Mucosa of stomach (tissue), 1 donor: ENCODE data around the gene SLC6A6.
"Not testable (repeated sequence)": the region's sequence is repeated elsewhere in the genome, so short reads cannot be mapped to it uniquely, and the experiment has no call there.

ENCODE experiments used
- H3K27me3 ChIP-seq: one replicate; pipeline ENCODE4 v1.7.0; 2013; ENCODE audit warnings: mild to moderate bottlenecking, low read length; ENCODE audit not compliant: control insufficient read depth, insufficient read depth
- H3K36me3 ChIP-seq: one replicate; pipeline ENCODE4 v1.7.0; 2013; ENCODE audit warnings: low read length; ENCODE audit not compliant: control insufficient read depth, insufficient read depth
- H3K4me1 ChIP-seq: one replicate; pipeline ENCODE4 v1.7.0; 2013; ENCODE audit warnings: mild to moderate bottlenecking, low read length; ENCODE audit not compliant: control insufficient read depth, insufficient read depth
- H3K4me3 ChIP-seq: one replicate; pipeline ENCODE4 v1.7.0; 2013; ENCODE audit warnings: low read length
- H3K9ac ChIP-seq: one replicate; pipeline ENCODE4 v1.7.0; 2013; ENCODE audit warnings: mild to moderate bottlenecking, low read length, moderate library complexity
- H3K9me3 ChIP-seq: one replicate; pipeline ENCODE4 v1.7.0; 2013; ENCODE audit warnings: mild to moderate bottlenecking, low read length, moderate library complexity; ENCODE audit not compliant: control insufficient read depth
- donor health status: Pancreatic carcinoma.

Gene SLC6A6

GRCh38 chr3:14405360-14406238, 3.2 kb downstream of the SLC6A6 start:
- H3K36me3 ChIP-seq: no peaks in the 10 kb centered on the region
- H3K4me1 ChIP-seq: peaks cover 42% of the 10 kb centered on the region
- no peak overlapping the region for H3K4me3 ChIP-seq
- H3K27me3 ChIP-seq: no peaks in the 10 kb centered on the region
- peak overlapping the region; percentile 77 for H3K9ac ChIP-seq
- no peaks in the 10 kb centered on the region for H3K9me3 ChIP-seq

- Histone ChIP-seq H3K27me3 (no peaks in the 10 kb centered on the region), H3K9me3 (no peaks in the 10 kb centered on the region), H3K4me1 (peaks cover 49% of the 10 kb centered on the region), H3K4me3 (no peak overlapping the region), H3K36me3 (no peaks in the 10 kb centered on the region), H3K9ac (no peak overlapping the region)
Observed at GRCh38 chr3:14406336-14406735, 3.9 kb downstream of the SLC6A6 start.

GRCh38 chr3:14406766-14407165, 4.4 kb downstream of the SLC6A6 start:
- Histone ChIP-seq H3K4me1 (peaks cover 48% of the 10 kb centered on the region), H3K36me3 (no peaks in the 10 kb centered on the region), H3K4me3 (no peak overlapping the region), H3K27me3 (no peaks in the 10 kb centered on the region), H3K9me3 (no peaks in the 10 kb centered on the region), H3K9ac (no peak overlapping the region)

- H3K4me3 ChIP-seq: no peak overlapping the region
- no peak overlapping the region for H3K9ac ChIP-seq
- peaks cover 44% of the 10 kb centered on the region for H3K4me1 ChIP-seq
Observed at GRCh38 chr3:14407203-14407602, 4.8 kb downstream of the SLC6A6 start.

GRCh38 chr3:14409779-14410063, 7.3 kb downstream of the SLC6A6 start:
- not testable (repeated sequence) for H3K4me3 ChIP-seq, H3K27me3 ChIP-seq, H3K9ac ChIP-seq, H3K36me3 ChIP-seq, H3K9me3 ChIP-seq
- peaks cover 40% of the 10 kb centered on the region for H3K4me1 ChIP-seq

More at GRCh38 chr3:14407203-14407602, 4.8 kb downstream of the SLC6A6 start:
- Histone ChIP-seq H3K9me3 (no peaks in the 10 kb centered on the region), H3K27me3 (no peaks in the 10 kb centered on the region), H3K36me3 (no peaks in the 10 kb centered on the region)

GRCh38 chr3:14410106-14410502, 7.7 kb downstream of the SLC6A6 start:
- H3K9ac ChIP-seq: no peak overlapping the region
- H3K4me1 ChIP-seq: peaks cover 36% of the 10 kb centered on the region
- H3K4me3 ChIP-seq: no peak overlapping the region
- H3K27me3 ChIP-seq: no peaks in the 10 kb centered on the region
- H3K36me3 ChIP-seq: no peaks in the 10 kb centered on the region
- H3K9me3 ChIP-seq: no peaks in the 10 kb centered on the region

- Histone ChIP-seq H3K27me3 (no peaks in the 10 kb centered on the region), H3K4me1 (peaks cover 30% of the 10 kb centered on the region), H3K9me3 (no peaks in the 10 kb centered on the region), H3K36me3 (no peaks in the 10 kb centered on the region), H3K9ac (no peak overlapping the region), H3K4me3 (no peak overlapping the region)
Observed at GRCh38 chr3:14410503-14411165, 8.2 kb downstream of the SLC6A6 start.

GRCh38 chr3:14411166-14411526, 8.7 kb downstream of the SLC6A6 start:
- Histone ChIP-seq H3K9me3 (no peaks in the 10 kb centered on the region), H3K36me3 (no peaks in the 10 kb centered on the region), H3K4me1 (peaks cover 25% of the 10 kb centered on the region), H3K9ac (no peak overlapping the region), H3K27me3 (no peaks in the 10 kb centered on the region), H3K4me3 (no peak overlapping the region)

- Histone ChIP-seq H3K9ac (no peak overlapping the region), H3K9me3 (no peaks in the 10 kb centered on the region), H3K4me1 (peaks cover 24% of the 10 kb centered on the region), H3K4me3 (no peak overlapping the region), H3K36me3 (no peaks in the 10 kb centered on the region), H3K27me3 (no peaks in the 10 kb centered on the region)
Observed at GRCh38 chr3:14411988-14412387, 9.6 kb downstream of the SLC6A6 start.

- Histone ChIP-seq H3K4me3 (no peak overlapping the region), H3K9me3 (no peaks in the 10 kb centered on the region), H3K27me3 (no peaks in the 10 kb centered on the region), H3K9ac (no peak overlapping the region), H3K4me1 (peaks cover 26% of the 10 kb centered on the region), H3K36me3 (no peaks in the 10 kb centered on the region)
Observed at GRCh38 chr3:14412831-14413380, 10.5 kb downstream of the SLC6A6 start.

GRCh38 chr3:14413381-14414071, 11.1 kb downstream of the SLC6A6 start:
- Histone ChIP-seq H3K9me3 (no peaks in the 10 kb centered on the region), H3K27me3 (no peaks in the 10 kb centered on the region), H3K36me3 (no peaks in the 10 kb centered on the region), H3K4me1 (peaks cover 32% of the 10 kb centered on the region), H3K9ac (no peak overlapping the region), H3K4me3 (no peak overlapping the region)
